Activated B cell treated with CpG ODN at 0.5 μM for 24 hours (primary cell): Measurements from ENCODE around the gene CHEK2. TPM values are rescaled to one million over a fixed set of nuclear protein-coding genes. Genes with fewer than 3 reads are reported as not detected.
A peak's percentile ranks its signal among the peaks of the same experiment; 100 is the strongest.
"Not testable (repeated sequence)": the region's sequence is repeated elsewhere in the genome, so short reads cannot be mapped to it uniquely, and the experiment has no call there.

Experiments
- ATAC-seq: fragments of 200-7000 bp; cut with Tn5 transposase; one replicate; pipeline ENCODE4 v1.10.0; 2021; ENCODE audit warnings: low read depth, mild to moderate bottlenecking, moderate library complexity
- CTCF ChIA-PET: fragments of 350-600 bp; sonication (Branson Sonifier 250); formaldehyde crosslinking; loops from one replicate; lab custom pipeline; 2021; ENCODE audit warnings: antibody characterized with exemption; lab: Charles Lee
- POLR2A ChIA-PET: fragments of 350-600 bp; sonication (Branson Sonifier 250); formaldehyde crosslinking; loops from one replicate; lab custom pipeline; 2021; ENCODE audit warnings: antibody characterized with exemption; lab: Charles Lee
- DNase-seq: peaks from one replicate; pipeline ENCODE4 v3.0.0; 2022
- H3K27ac Mint-ChIP-seq: one replicate; pipeline ENCODE4 v1.8.0; 2020; ENCODE audit warnings: mixed read lengths
- H3K27me3 Mint-ChIP-seq: one replicate; pipeline ENCODE4 v1.8.0; 2021; ENCODE audit warnings: mixed read lengths
- H3K36me3 Mint-ChIP-seq: one replicate; pipeline ENCODE4 v1.8.0; 2021; ENCODE audit warnings: low read depth, mixed read lengths
- H3K4me1 Mint-ChIP-seq: one replicate; pipeline ENCODE4 v1.8.0; 2021; ENCODE audit warnings: mixed read lengths
- H3K4me3 Mint-ChIP-seq: one replicate; pipeline ENCODE4 v1.8.0; 2020; ENCODE audit warnings: mild to moderate bottlenecking, mixed read lengths
- H3K9me3 Mint-ChIP-seq: one replicate; pipeline ENCODE4 v1.8.0; 2020; ENCODE audit warnings: mixed read lengths
- intact Hi-C: fragments of 100-400 bp; cut with micrococcal nuclease; formaldehyde crosslinking; loops from one replicate; pipeline ENCODE4 v1.15.1; 2024
- total RNA-seq: library from RNA; stranded (reverse); gene quantifications from 2 replicates; pipeline ENCODE4 v1.2.3, GENCODE V29; 2022
- TF ChIP-seq, protein P1 (sequence below): fragments of 200-600 bp; IDR thresholded peaks from one replicate; pipeline ENCODE4 v1.8.0; 2022; ENCODE audit warnings: antibody characterized with exemption, mild to moderate bottlenecking

The CHEK2 gene
- total RNA-seq, 1 donor from 2014 or later = 13.5 TPM

DNA sequence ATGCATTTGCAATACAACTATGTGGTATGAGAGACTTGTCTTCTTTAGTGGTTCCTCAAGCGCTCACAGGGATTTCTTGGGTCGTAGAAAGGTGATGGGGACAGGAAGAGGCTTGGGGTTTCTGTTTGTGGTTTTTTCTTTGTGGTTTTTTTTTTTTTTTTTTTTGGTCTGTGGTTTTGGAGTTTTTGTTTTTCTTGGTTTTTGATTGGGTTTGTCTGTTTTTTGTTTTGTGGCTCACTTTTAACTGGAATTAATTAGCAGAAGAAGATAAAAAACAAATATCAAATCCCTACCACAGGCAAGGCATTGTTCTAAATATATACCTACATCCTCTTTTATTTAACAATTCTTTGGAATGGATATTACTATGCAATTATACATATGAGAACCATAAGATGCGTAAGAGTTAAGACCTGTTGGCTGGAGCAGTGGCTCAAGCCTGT, 67.5 kb downstream of the CHEK2 start:
- H3K4me1 Mint-ChIP-seq = peaks cover 30% of the 10 kb centered on the region
- intact Hi-C loops = loop anchor here (1.0 kb wide), 1 partner anchor 68 kb away; the partner anchor contains the start of gene HSCB
- POLR2A ChIA-PET = no interaction called here

DNA sequence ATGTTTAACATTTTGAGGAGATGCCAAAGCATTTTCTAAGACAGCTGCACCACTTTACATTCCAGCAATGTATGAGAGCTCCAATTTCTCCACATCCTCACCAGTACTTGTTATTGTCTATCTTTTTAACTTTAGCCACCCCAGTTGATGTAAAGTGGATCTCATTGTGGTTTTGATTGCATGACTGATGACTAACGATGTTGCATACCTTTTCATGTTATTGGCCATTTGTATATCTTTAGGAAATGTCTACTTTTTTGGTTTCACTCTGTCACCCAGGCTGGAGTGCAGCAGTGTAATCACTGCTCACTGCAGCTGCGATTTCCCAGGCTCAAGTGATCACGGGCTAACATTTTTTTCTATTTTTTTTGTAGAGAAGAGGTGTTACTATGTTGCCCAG, 70.9 kb downstream of the CHEK2 start:
- CTCF ChIA-PET = no interaction called here
- no peak for ATAC-seq
- no peak for DNase-seq
- peaks cover 25% of the 10 kb centered on the region for H3K4me1 Mint-ChIP-seq
- H3K36me3 Mint-ChIP-seq = peaks cover 3% of the 10 kb centered on the region
- TF ChIP-seq, protein P1, sequence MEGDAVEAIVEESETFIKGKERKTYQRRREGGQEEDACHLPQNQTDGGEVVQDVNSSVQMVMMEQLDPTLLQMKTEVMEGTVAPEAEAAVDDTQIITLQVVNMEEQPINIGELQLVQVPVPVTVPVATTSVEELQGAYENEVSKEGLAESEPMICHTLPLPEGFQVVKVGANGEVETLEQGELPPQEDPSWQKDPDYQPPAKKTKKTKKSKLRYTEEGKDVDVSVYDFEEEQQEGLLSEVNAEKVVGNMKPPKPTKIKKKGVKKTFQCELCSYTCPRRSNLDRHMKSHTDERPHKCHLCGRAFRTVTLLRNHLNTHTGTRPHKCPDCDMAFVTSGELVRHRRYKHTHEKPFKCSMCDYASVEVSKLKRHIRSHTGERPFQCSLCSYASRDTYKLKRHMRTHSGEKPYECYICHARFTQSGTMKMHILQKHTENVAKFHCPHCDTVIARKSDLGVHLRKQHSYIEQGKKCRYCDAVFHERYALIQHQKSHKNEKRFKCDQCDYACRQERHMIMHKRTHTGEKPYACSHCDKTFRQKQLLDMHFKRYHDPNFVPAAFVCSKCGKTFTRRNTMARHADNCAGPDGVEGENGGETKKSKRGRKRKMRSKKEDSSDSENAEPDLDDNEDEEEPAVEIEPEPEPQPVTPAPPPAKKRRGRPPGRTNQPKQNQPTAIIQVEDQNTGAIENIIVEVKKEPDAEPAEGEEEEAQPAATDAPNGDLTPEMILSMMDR = no peak
- peaks cover 8% of the 10 kb centered on the region for H3K9me3 Mint-ChIP-seq
- POLR2A ChIA-PET = no interaction called here
- no peak overlapping the region for H3K4me3 Mint-ChIP-seq
- intact Hi-C loops = no loop called here
- no peak overlapping the region for H3K27ac Mint-ChIP-seq
- peaks cover 25% of the 10 kb centered on the region for H3K27me3 Mint-ChIP-seq

More for the DNA sequence above, 67.5 kb downstream of the CHEK2 start:
- peak overlapping the region; percentile 68 for H3K4me3 Mint-ChIP-seq
- peaks cover 3% of the 10 kb centered on the region for H3K36me3 Mint-ChIP-seq
- H3K27ac Mint-ChIP-seq = peak overlapping the region; percentile 91
- no peak for DNase-seq
- peaks cover 28% of the 10 kb centered on the region for H3K27me3 Mint-ChIP-seq
- CTCF ChIA-PET = no interaction called here
- ATAC-seq = peak; percentile 71
- TF ChIP-seq, protein P1 = no peak
- H3K9me3 Mint-ChIP-seq = peaks cover 8% of the 10 kb centered on the region

DNA sequence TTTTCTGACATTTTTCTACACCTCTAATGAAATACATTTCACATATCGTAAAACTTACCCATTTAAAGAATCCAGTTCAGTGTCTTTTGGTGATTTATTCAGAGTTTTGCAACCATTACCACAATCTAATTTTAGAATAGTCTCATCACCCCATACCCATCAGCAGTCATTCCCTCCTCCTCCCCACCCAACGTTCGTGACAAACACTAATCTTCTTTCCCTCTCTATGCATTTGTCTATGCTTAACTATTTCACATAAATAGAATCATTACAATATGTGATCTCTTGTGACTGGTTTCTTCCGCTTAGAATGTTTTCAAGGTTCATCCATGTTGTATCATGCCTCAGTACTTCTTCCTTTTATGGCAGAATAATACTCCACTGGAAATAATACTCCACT, 71.5 kb downstream of the CHEK2 start:
- H3K27me3 Mint-ChIP-seq = peaks cover 24% of the 10 kb centered on the region
- no peak for DNase-seq
- ChIA-PET POLR2A (no interaction called here), CTCF (no interaction called here)
- H3K4me3 Mint-ChIP-seq = no peak overlapping the region
- H3K27ac Mint-ChIP-seq = no peak overlapping the region
- ATAC-seq = no peak
- intact Hi-C loops = no loop called here
- H3K36me3 Mint-ChIP-seq = peaks cover 3% of the 10 kb centered on the region
- H3K4me1 Mint-ChIP-seq = peaks cover 22% of the 10 kb centered on the region
- peaks cover 8% of the 10 kb centered on the region for H3K9me3 Mint-ChIP-seq
- TF ChIP-seq, protein P1 = no peak

DNA sequence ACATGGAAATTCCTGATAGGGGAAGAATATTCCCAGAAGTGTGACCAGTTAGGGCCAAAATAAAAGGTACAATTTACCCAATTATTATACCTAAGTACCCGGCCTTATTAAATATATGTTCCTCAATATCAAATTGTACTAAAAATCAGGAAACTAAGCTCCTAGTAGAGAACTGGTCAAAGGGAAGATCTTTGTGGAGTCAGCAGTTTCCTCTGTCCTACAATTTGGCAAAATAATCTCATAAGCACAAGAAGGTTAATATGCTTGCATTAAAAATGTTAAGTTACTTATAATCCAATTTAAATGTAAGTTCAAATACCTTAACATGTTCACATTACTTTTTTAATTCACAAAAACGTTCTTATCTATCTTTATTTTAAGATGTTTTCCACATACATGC, 72.2 kb downstream of the CHEK2 start:
- no peak for ATAC-seq
- Mint-ChIP-seq H3K9me3 (peaks cover 8% of the 10 kb centered on the region), H3K4me3 (no peak overlapping the region), H3K36me3 (peaks cover 3% of the 10 kb centered on the region), H3K27ac (no peak overlapping the region), H3K4me1 (peaks cover 15% of the 10 kb centered on the region), H3K27me3 (peaks cover 20% of the 10 kb centered on the region)
- intact Hi-C loops = no loop called here
- DNase-seq = no peak
- TF ChIP-seq, protein P1 = no peak
- ChIA-PET POLR2A (no interaction called here), CTCF (no interaction called here)

DNA sequence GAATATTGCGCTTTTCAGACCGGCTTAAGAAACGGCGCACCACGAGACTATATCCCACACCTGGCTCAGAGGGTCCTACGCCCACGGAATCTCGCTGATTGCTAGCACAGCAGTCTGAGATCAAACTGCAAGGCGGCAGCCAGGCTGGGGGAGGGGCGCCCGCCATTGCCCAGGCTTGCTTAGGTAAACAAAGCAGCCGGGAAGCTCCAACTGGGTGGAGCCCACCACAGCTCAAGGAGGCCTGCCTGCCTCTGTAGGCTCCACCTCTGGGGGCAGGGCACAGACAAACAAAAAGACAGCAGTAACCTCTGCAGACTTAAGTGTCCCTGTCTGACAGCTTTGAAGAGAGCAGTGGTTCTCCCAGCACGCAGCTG, 78.1 kb downstream of the CHEK2 start:
- ATAC-seq, H3K4me1 Mint-ChIP-seq, CTCF ChIA-PET, POLR2A ChIA-PET, H3K27me3 Mint-ChIP-seq, intact Hi-C loops, H3K9me3 Mint-ChIP-seq, H3K4me3 Mint-ChIP-seq, H3K36me3 Mint-ChIP-seq, DNase-seq, H3K27ac Mint-ChIP-seq: not testable (repeated sequence)

DNA sequence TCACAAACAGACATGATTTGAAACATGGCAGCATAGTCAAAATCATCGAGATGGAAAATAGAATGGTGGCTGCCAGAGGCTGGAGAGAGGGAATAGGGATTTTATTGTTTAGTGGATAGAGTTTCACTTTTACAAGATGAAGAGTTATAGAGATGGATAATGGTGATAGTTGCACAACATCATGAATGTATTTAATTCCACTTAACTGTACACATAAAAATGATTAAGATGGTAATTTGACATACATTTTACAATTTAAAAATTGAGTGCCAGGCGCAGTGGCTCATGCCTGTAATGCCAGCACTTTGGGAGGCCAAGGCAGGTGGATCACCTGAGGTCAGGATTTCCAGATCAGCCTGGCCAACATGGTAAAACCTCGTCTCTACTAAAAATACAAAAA, 83.2 kb downstream of the CHEK2 start:
- CTCF ChIA-PET = no interaction called here
- Mint-ChIP-seq H3K4me1 (no peaks in the 10 kb centered on the region), H3K4me3 (no peak overlapping the region), H3K36me3 (no peaks in the 10 kb centered on the region), H3K27me3 (peaks cover 2% of the 10 kb centered on the region), H3K27ac (no peak overlapping the region), H3K9me3 (no peaks in the 10 kb centered on the region)
- ATAC-seq = no peak
- POLR2A ChIA-PET = no interaction called here
- no peak for DNase-seq
- intact Hi-C loops = no loop called here
- TF ChIP-seq, protein P1 = no peak
